OCI-LY7 (cell line): Measurements from ENCODE around the gene PSMC4. TPM values are rescaled to one million over a fixed set of nuclear protein-coding genes. Genes with fewer than 3 reads are reported as not detected.

Source experiments
- BruUV-seq: library from RNA; stranded (reverse); fragments of 400-500 nt; replicated peaks from 2 replicates; lab custom pipeline; 2021; lab: Mats Ljungman, UMichigan
- CTCF ChIA-PET: fragments of 300-600 bp; sonication (Branson Sonifier 250); formaldehyde crosslinking; loops from one replicate; lab custom pipeline; 2022; ENCODE audit warnings: antibody characterized with exemption; ENCODE audit not compliant: unreplicated experiment; lab: Charles Lee
- POLR2A ChIA-PET: fragments of 300-600 bp; sonication (Branson Sonifier 250); formaldehyde crosslinking; loops from one replicate; lab custom pipeline; 2022; ENCODE audit warnings: antibody characterized with exemption; lab: Charles Lee
- DNase-seq: peaks from one replicate; pipeline ENCODE4 v3.0.0-alpha.2; 2015; ENCODE audit warnings: low spot score
- H2AFZ ChIP-seq: fragments of 200-600 bp; sonication (generic), shearing (Covaris generic); 2 replicates; pipeline ENCODE4 v1.6.1; 2014; ENCODE audit warnings: mild to moderate bottlenecking, antibody characterized with exemption, low read length, moderate library complexity
- H3K27ac ChIP-seq: fragments of 200-600 bp; sonication (generic); 2 replicates; pipeline ENCODE4 v1.5.1; 2014; ENCODE audit warnings: mixed run types, low read depth, mild to moderate bottlenecking, moderate library complexity, low read length, inconsistent platforms; ENCODE audit not compliant: poor library complexity, severe bottlenecking
- H3K36me3 ChIP-seq: fragments of 200-600 bp; sonication (generic); 2 replicates; pipeline ENCODE4 v1.6.1; 2014; ENCODE audit warnings: mild to moderate bottlenecking, antibody characterized with exemption, low read length, moderate library complexity, mixed read lengths; ENCODE audit not compliant: insufficient read depth
- H3K4me1 ChIP-seq: fragments of 200-600 bp; sonication (generic); 2 replicates; pipeline ENCODE4 v1.5.1; 2014; ENCODE audit warnings: mild to moderate bottlenecking, low read length; ENCODE audit not compliant: insufficient read depth, poor library complexity, severe bottlenecking
- H3K4me2 ChIP-seq: fragments of 200-600 bp; sonication (generic); 2 replicates; pipeline ENCODE4 v1.6.1; 2014; ENCODE audit warnings: mild to moderate bottlenecking, low read length
- H3K4me3 ChIP-seq: fragments of 200-600 bp; sonication (generic); 2 replicates; pipeline ENCODE4 v1.5.1; 2014; ENCODE audit warnings: mild to moderate bottlenecking, low read depth, low read length; ENCODE audit not compliant: poor library complexity, severe bottlenecking
- H3K79me2 ChIP-seq: fragments of 200-600 bp; sonication (generic); 2 replicates; pipeline ENCODE4 v1.6.1; 2016; ENCODE audit warnings: low read depth, mild to moderate bottlenecking, low read length, moderate library complexity, mixed read lengths; ENCODE audit not compliant: insufficient read depth
- H3K9me2 ChIP-seq: fragments of 200-600 bp; sonication (generic); 2 replicates; pipeline ENCODE4 v1.6.1; 2016; ENCODE audit warnings: mild to moderate bottlenecking, low read length, mixed read lengths; ENCODE audit not compliant: insufficient read depth
- H3K9me3 ChIP-seq: fragments of 200-600 bp; sonication (generic); 2 replicates; pipeline ENCODE4 v1.6.1; 2014; ENCODE audit warnings: mild to moderate bottlenecking, mixed run types, low read length, mixed read lengths
- H4K20me1 ChIP-seq: fragments of 200-600 bp; sonication (generic); 2 replicates; pipeline ENCODE4 v1.6.1; 2014; ENCODE audit warnings: mild to moderate bottlenecking, antibody characterized with exemption, low read length, moderate library complexity, mixed read lengths; ENCODE audit not compliant: insufficient read depth
- EZH2phosphoT487 ChIP-seq: fragments of 200-600 bp; sonication (generic); IDR thresholded peaks from 2 replicates; pipeline ENCODE4 v1.6.1; 2018; ENCODE audit warnings: low read depth, borderline replicate concordance, mild to moderate bottlenecking, mixed run types, antibody characterized with exemption, low read length, moderate library complexity, mixed read lengths
- intact Hi-C: fragments of 100-400 bp; cut with micrococcal nuclease; formaldehyde crosslinking; loops from one replicate; pipeline ENCODE4 v1.10.0; 2022; ENCODE audit not compliant: unreplicated experiment
- total RNA-seq, 2 experiments: library from RNA; depleted of rRNA in 1 of 2; stranded (reverse); fragments of >200 nt in 1 of 2; shearing (Covaris generic) in 1 of 2; gene quantifications; 2 replicates each; pipeline ENCODE4 v1.2.3, GENCODE V29; 2014 to 2022
- TF ChIP-seq, protein P1 (sequence below): fragments of 200-600 bp; sonication (generic); conservative IDR thresholded peaks from 2 replicates; pipeline ENCODE4 v1.5.1; 2014; ENCODE audit warnings: mild to moderate bottlenecking, antibody characterized with exemption, low read length, moderate library complexity, mixed read lengths

The PSMC4 gene
- total RNA-seq, 2 experiments from 2014 or later = 78.0 to 82.3 TPM

GRCh38 chr19:39929750-39930149 is 41.2 kb upstream of the PSMC4 start:
- H3K4me2 ChIP-seq = no peak overlapping the region
- BruUV-seq = no TSS peak
- no peaks in the 10 kb centered on the region for H3K36me3 ChIP-seq
- DNase-seq = no peak
- H3K27ac ChIP-seq = no peak overlapping the region
- no peak overlapping the region for H2AFZ ChIP-seq
- H3K4me1 ChIP-seq = no peaks in the 10 kb centered on the region
- H3K9me3 ChIP-seq = no peaks in the 10 kb centered on the region
- H3K79me2 ChIP-seq = no peaks in the 10 kb centered on the region
- intact Hi-C loops = no loop called here
- H3K4me3 ChIP-seq = no peak overlapping the region
- TF ChIP-seq EZH2phosphoT487 = no peak
- TF ChIP-seq, protein P1, sequence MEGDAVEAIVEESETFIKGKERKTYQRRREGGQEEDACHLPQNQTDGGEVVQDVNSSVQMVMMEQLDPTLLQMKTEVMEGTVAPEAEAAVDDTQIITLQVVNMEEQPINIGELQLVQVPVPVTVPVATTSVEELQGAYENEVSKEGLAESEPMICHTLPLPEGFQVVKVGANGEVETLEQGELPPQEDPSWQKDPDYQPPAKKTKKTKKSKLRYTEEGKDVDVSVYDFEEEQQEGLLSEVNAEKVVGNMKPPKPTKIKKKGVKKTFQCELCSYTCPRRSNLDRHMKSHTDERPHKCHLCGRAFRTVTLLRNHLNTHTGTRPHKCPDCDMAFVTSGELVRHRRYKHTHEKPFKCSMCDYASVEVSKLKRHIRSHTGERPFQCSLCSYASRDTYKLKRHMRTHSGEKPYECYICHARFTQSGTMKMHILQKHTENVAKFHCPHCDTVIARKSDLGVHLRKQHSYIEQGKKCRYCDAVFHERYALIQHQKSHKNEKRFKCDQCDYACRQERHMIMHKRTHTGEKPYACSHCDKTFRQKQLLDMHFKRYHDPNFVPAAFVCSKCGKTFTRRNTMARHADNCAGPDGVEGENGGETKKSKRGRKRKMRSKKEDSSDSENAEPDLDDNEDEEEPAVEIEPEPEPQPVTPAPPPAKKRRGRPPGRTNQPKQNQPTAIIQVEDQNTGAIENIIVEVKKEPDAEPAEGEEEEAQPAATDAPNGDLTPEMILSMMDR = no peak
- H3K9me2 ChIP-seq = no peaks in the 10 kb centered on the region
- ChIA-PET CTCF (no interaction called here), POLR2A (interaction anchor here (0.8 kb wide), 1 partner anchor 38 kb away, joined by 3 read pairs; no protein-coding TSS in a partner anchor)
- H4K20me1 ChIP-seq = no peaks in the 10 kb centered on the region

DNA sequence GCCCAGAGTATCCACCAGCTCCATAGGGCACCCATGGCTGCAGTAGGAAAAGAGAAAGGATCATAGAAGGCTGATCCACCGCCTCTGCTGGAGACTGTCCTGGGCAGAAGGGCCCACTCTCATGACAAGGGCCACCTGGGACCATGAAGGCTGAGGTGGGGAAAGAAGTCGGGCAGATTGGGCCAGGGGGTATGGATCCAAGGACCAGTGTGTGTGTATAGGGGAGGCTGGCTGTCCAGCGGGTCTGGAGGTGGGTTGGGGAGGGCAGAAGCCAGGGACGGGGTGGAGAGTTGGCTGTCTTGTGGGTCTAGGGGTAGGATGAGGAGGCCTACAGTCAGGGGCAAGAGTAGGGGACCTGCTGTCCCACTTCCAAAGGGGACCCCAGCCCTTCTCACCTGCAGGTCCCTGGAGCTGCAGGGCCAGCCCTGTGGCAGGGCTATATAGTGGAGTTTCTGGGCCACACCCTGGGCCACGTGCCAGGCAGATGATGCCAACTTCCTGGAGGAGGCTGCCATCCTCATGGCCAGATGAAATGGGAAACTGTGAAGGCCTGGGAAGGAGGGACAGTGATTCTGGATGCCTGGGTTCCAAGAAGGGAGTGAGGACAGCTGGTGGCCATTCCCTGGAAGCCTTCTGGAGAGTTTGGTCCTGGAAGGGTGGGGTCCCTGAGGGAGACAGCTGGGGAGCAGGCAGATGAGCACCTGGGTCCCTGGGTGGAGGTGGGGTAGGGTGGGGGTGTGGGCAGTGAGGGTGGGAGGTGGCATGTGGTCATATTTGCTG is 36.2 kb upstream of the PSMC4 start, which contains the start of gene FCGBP:
TSS of gene FCGBP (minus strand) at position 51 of the 780 bp plus-strand sequence.
- no peaks in the 10 kb centered on the region; the same call in 1 of the 2 replicates for H3K36me3 ChIP-seq
- no peak within 1 kb of the TSS for H2AFZ ChIP-seq
- H3K4me2 ChIP-seq = no peak within 1 kb of the TSS
- ChIA-PET POLR2A (no interaction called here), CTCF (no interaction called here)
- H4K20me1 ChIP-seq = no peaks in the 10 kb centered on the region
- H3K79me2 ChIP-seq = no peaks in the 10 kb centered on the region
- H3K27ac ChIP-seq = no peak within 1 kb of the TSS
- intact Hi-C loops = no loop called here
- no peak within 1 kb of the TSS for H3K4me3 ChIP-seq
- H3K9me2 ChIP-seq = no peaks in the 10 kb centered on the region
- TF ChIP-seq, protein P1 = no peak
- TF ChIP-seq EZH2phosphoT487 = no peak
- no TSS peak for BruUV-seq
- no peak for DNase-seq
- peaks cover 15% of the 10 kb centered on the region for H3K4me1 ChIP-seq
- H3K9me3 ChIP-seq = peaks cover 8% of the 10 kb centered on the region; the same call in 1 of the 2 replicates

DNA sequence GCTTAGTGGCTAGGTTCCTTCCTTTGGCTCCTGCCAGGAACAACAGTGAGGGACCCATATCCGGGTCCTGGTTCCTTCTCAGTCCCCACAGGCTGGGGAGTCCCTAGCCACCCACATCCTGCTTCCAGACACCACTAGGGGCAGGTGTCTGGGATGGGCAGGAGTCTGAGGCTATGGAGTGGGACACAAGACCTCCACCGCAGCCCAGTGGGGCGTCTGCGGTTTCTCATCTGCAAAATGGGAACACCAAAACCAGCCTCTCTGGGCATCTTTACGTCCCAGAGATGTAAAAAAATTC is 35.7 kb upstream of the PSMC4 start:
- Histone ChIP-seq H4K20me1 (no peaks in the 10 kb centered on the region), H3K4me2 (no peak overlapping the region), H3K9me3 (peaks cover 13% of the 10 kb centered on the region; the same call in 1 of the 2 replicates), H3K4me1 (peaks cover 15% of the 10 kb centered on the region), H3K79me2 (no peaks in the 10 kb centered on the region), H2AFZ (no peak overlapping the region), H3K9me2 (no peaks in the 10 kb centered on the region), H3K4me3 (no peak overlapping the region), H3K27ac (no peak overlapping the region), H3K36me3 (no peaks in the 10 kb centered on the region; the same call in 1 of the 2 replicates)
- no peak for DNase-seq
- BruUV-seq = no TSS peak
- CTCF ChIA-PET = no interaction called here
- POLR2A ChIA-PET = no interaction called here
- TF ChIP-seq, protein P1 = no peak
- no peak for TF ChIP-seq EZH2phosphoT487
- intact Hi-C loops = no loop called here
